Gastroesophageal sphincter (tissue), 4 donors: ENCODE results near the gene PSMA5. TPM values are rescaled to one million over a fixed set of nuclear protein-coding genes. Genes with fewer than 3 reads are reported as not detected.

Source experiments
- ATAC-seq: fragments of 150-250 bp; one replicate; pipeline ENCODE4 v1.9.1; 2016; ENCODE audit warnings: mild to moderate bottlenecking, moderate library complexity
- H3K27ac ChIP-seq, 4 donors: fragments of 200-600 bp; sonication (generic) in 3 of 4; 1 replicate in 3 of 4; 2 replicates in 1 of 4; pipeline ENCODE4 v1.5.1; 2016 to 2019
- H3K27me3 ChIP-seq: fragments of 200-600 bp; sonication (generic); one replicate; pipeline ENCODE4 v1.5.1; 2019
- H3K36me3 ChIP-seq, 2 donors: fragments of 200-600 bp; sonication (generic); one replicate each; pipeline ENCODE4 v1.5.1; 2019; ENCODE audit warnings: control low read depth in 1 of 2
- H3K4me1 ChIP-seq, 3 donors: fragments of 200-600 bp; sonication (generic); 1 replicate in 2 of 3; 2 replicates in 1 of 3; pipeline ENCODE4 v1.5.1; 2016 to 2019; ENCODE audit warnings: control low read depth in 2 of 3
- H3K4me3 ChIP-seq, 2 donors: fragments of 200-600 bp; sonication (generic); one replicate each; pipeline ENCODE4 v1.5.1; 2019; ENCODE audit warnings: mild to moderate bottlenecking in 1 of 2, moderate library complexity in 1 of 2
- H3K9me3 ChIP-seq, 3 donors: fragments of 200-600 bp; sonication (generic); one replicate each; pipeline ENCODE4 v1.5.1; 2017 to 2019; ENCODE audit warnings: control low read depth in 2 of 3
- CTCF ChIP-seq, 4 experiments: fragments of 200-600 bp in 2 of 4; fragments of 450-650 bp in 2 of 4; sonication (generic) in 1 of 4; IDR thresholded peaks; one replicate each; pipeline ENCODE4 v1.5.1; 2017 to 2019; ENCODE audit warnings: antibody characterized with exemption in 4 of 4, mild to moderate bottlenecking in 2 of 4, moderate library complexity in 2 of 4
- EP300 ChIP-seq: sonication (generic); formaldehyde crosslinking; IDR thresholded peaks from one replicate; pipeline ENCODE4 v1.6.1; 2017; ENCODE audit warnings: antibody characterized with exemption, mild to moderate bottlenecking
- POLR2A ChIP-seq, 2 donors: fragments of 450-650 bp; IDR thresholded peaks; one replicate each; pipeline ENCODE4 v1.6.1; 2017; ENCODE audit warnings: antibody characterized with exemption in 2 of 2, mild to moderate bottlenecking in 2 of 2, moderate library complexity in 1 of 2
- POLR2AphosphoS5 ChIP-seq: sonication (generic); formaldehyde crosslinking; IDR thresholded peaks from one replicate; pipeline ENCODE4 v1.6.1; 2017; ENCODE audit warnings: antibody characterized with exemption
- WGBS, 2 donors: methylation state at CpG; one replicate each; pipeline ENCODE4 v1.1.5; 2018; ENCODE audit warnings: low coverage in 1 of 2; 5-methylcytosine and 5-hydroxymethylcytosine counted together
- total RNA-seq, 4 donors: library from RNA; depleted of rRNA; stranded (reverse); fragments of >200 nt; gene quantifications; one replicate each; pipeline ENCODE4 v1.1.0, GENCODE V29; 2016

Gene PSMA5
- total RNA-seq, 4 donors from 2014 or later = 28.2 to 61.5 (median 30.4) TPM

GRCh38 chr1:109383854-109384253, 42.4 kb downstream of the PSMA5 start:
- H3K4me1 ChIP-seq = peaks cover 7 to 95% (median 44%) of the 10 kb centered on the region in 3 donors
- peak overlapping the region; percentile 60 to 92 (median 84) for H3K27ac ChIP-seq
- H3K27me3 ChIP-seq = no peaks in the 10 kb centered on the region
- no peak for ATAC-seq
- no peaks in the 10 kb centered on the region for H3K9me3 ChIP-seq
- TF ChIP-seq CTCF (IDR thresholded peaks at IDR 0.05) (no peak), POLR2A (IDR thresholded peaks at IDR 0.05) (no peak), EP300 (no peak), POLR2AphosphoS5 (no peak)
- H3K36me3 ChIP-seq = no peaks in the 10 kb centered on the region
- H3K4me3 ChIP-seq = no peak overlapping the region
- WGBS, 2 donors = 67 to 76% methylated on average over 4 to 7 of the region's 7 CpGs

- H3K4me3 ChIP-seq = no peak overlapping the region
- no peaks in the 10 kb centered on the region for H3K9me3 ChIP-seq
- no peaks in the 10 kb centered on the region for H3K36me3 ChIP-seq
- H3K27me3 ChIP-seq = no peaks in the 10 kb centered on the region
- ATAC-seq = no peak
- peak overlapping the region; percentile 60 to 92 (median 84) for H3K27ac ChIP-seq
- WGBS, 2 donors = 49% methylated on average over 2 of the region's 2 CpGs; no CpG with 5 or more reads in 1 of the 2 donors
- peaks cover 3 to 91% (median 43%) of the 10 kb centered on the region in 3 donors for H3K4me1 ChIP-seq
- no peak for TF ChIP-seq EP300
- no peak for TF ChIP-seq POLR2AphosphoS5
- no peak for TF ChIP-seq POLR2A (IDR thresholded peaks at IDR 0.05)
- TF ChIP-seq CTCF (IDR thresholded peaks at IDR 0.05) = no peak
These were observed 43.0 kb downstream of the PSMA5 start for GRCh38 chr1:109383087-109383779.

- H3K27ac ChIP-seq = peak overlapping the region; percentile 30 to 92 (median 69)
- 80 to 83% methylated on average over 2 of the region's 2 CpGs for WGBS, 2 donors
- H3K4me1 ChIP-seq = peaks cover 0 to 90% (median 38%) of the 10 kb centered on the region in 3 donors
- H3K9me3 ChIP-seq = no peaks in the 10 kb centered on the region
- no peaks in the 10 kb centered on the region for H3K27me3 ChIP-seq
- H3K36me3 ChIP-seq = no peaks in the 10 kb centered on the region
- TF ChIP-seq CTCF (IDR thresholded peaks at IDR 0.05) = no peak
- no peak for TF ChIP-seq POLR2A (IDR thresholded peaks at IDR 0.05)
- no peak for TF ChIP-seq POLR2AphosphoS5
- no peak for TF ChIP-seq EP300
- no peak overlapping the region for H3K4me3 ChIP-seq
- ATAC-seq = no peak
These were observed 44.7 kb downstream of the PSMA5 start for GRCh38 chr1:109381573-109381972.

- ATAC-seq = no peak
- peaks cover 0 to 88% (median 24%) of the 10 kb centered on the region in 3 donors for H3K4me1 ChIP-seq
- 94 to 100% methylated on average over 2 to 3 of the region's 3 CpGs for WGBS, 2 donors
- no peak overlapping the region for H3K4me3 ChIP-seq
- peak overlapping the region in 3 of 4 donors; percentile 13 to 91 (median 35) for H3K27ac ChIP-seq
- TF ChIP-seq POLR2A (IDR thresholded peaks at IDR 0.05) = no peak
- H3K36me3 ChIP-seq = no peaks in the 10 kb centered on the region
- H3K27me3 ChIP-seq = no peaks in the 10 kb centered on the region
- no peaks in the 10 kb centered on the region for H3K9me3 ChIP-seq
These were observed 46.3 kb downstream of the PSMA5 start for GRCh38 chr1:109379907-109380306.

GRCh38 chr1:109379422-109379821, 46.8 kb downstream of the PSMA5 start:
- no peaks in the 10 kb centered on the region for H3K27me3 ChIP-seq
- no peaks in the 10 kb centered on the region for H3K36me3 ChIP-seq
- peak overlapping the region in 2 of 4 donors; percentile 13 to 91 for H3K27ac ChIP-seq
- WGBS, 2 donors = 52 to 81% methylated on average over 2 to 3 of the region's 3 CpGs
- no peak overlapping the region for H3K4me3 ChIP-seq
- no peaks in the 10 kb centered on the region for H3K9me3 ChIP-seq
- ATAC-seq = no peak
- H3K4me1 ChIP-seq = peaks cover 0 to 87% (median 24%) of the 10 kb centered on the region in 3 donors
- TF ChIP-seq EP300 (no peak), POLR2A (IDR thresholded peaks at IDR 0.05) (no peak), CTCF (IDR thresholded peaks at IDR 0.05) (no peak), POLR2AphosphoS5 (no peak)
